HepG2 (cell line): ENCODE measurements around the gene ANKRD65. TPM values are rescaled to one million over a fixed set of nuclear protein-coding genes. Genes with fewer than 3 reads are reported as not detected.

ENCODE experiments used
- BCL6 ChIP-seq: IDR thresholded peaks from 2 replicates; pipeline ENCODE4 v1.6.1; 2016; ENCODE audit warnings: missing genetic modification reagents, missing compliant biosample characterization
- BORCS8-MEF2B ChIP-seq: sonication (generic); formaldehyde crosslinking; IDR thresholded peaks from 2 replicates; pipeline ENCODE4 v1.8.0; 2022; ENCODE audit warnings: mild to moderate bottlenecking, missing genetic modification reagents
- ELF1 ChIP-seq: sonication (generic); formaldehyde crosslinking; IDR thresholded peaks from 2 replicates; pipeline ENCODE4 v1.4.0; 2020; ENCODE audit warnings: missing genetic modification reagents
- EP300 ChIP-seq, 3 experiments: sonication (generic) in 1 of 3; formaldehyde crosslinking in 1 of 3; IDR thresholded peaks; 2 replicates each; pipeline versions ENCODE4 v1.5.1 to v1.6.1; 2011 to 2020; ENCODE audit warnings: low read depth in 2 of 3, low read length in 2 of 3, borderline replicate concordance in 1 of 3, improper control_type of control experiment in 1 of 3, mild to moderate bottlenecking in 1 of 3, missing genetic modification reagents in 1 of 3, moderate library complexity in 1 of 3
- FUBP1 ChIP-seq: sonication (generic); formaldehyde crosslinking; IDR thresholded peaks from 2 replicates; pipeline ENCODE4 v1.5.1; 2020; ENCODE audit warnings: missing genetic modification reagents, mild to moderate bottlenecking, borderline replicate concordance
- JUND ChIP-seq: sonication (generic); formaldehyde crosslinking; IDR thresholded peaks from 2 replicates; pipeline ENCODE4 v1.8.0; 2022; ENCODE audit warnings: mild to moderate bottlenecking, missing genetic modification reagents
- MTF1 ChIP-seq: sonication (generic); formaldehyde crosslinking; IDR thresholded peaks from 2 replicates; pipeline ENCODE4 v1.5.0; 2020; ENCODE audit warnings: missing genetic modification reagents
- MYC ChIP-seq: sonication (generic); formaldehyde crosslinking; IDR thresholded peaks from 2 replicates; pipeline ENCODE4 v1.9.0; 2021; ENCODE audit warnings: missing genetic modification reagents, borderline replicate concordance
- PAWR ChIP-seq: sonication (generic); formaldehyde crosslinking; IDR thresholded peaks from 2 replicates; pipeline ENCODE4 v1.4.0; 2020; ENCODE audit warnings: missing genetic modification reagents, mild to moderate bottlenecking, borderline replicate concordance
- PHB2 ChIP-seq: fragments of 450-650 bp; IDR thresholded peaks from 2 replicates; pipeline ENCODE4 v1.6.1; 2018; ENCODE audit not compliant: partially characterized antibody
- REPIN1 ChIP-seq: sonication (generic); formaldehyde crosslinking; IDR thresholded peaks from 2 replicates; pipeline ENCODE4 v1.8.0; 2022; ENCODE audit warnings: missing genetic modification reagents, low read depth, mild to moderate bottlenecking, borderline replicate concordance
- RFXAP ChIP-seq: sonication (generic); formaldehyde crosslinking; IDR thresholded peaks from 2 replicates; pipeline ENCODE4 v1.4.0; 2020; ENCODE audit warnings: missing genetic modification reagents, borderline replicate concordance
- TEAD2 ChIP-seq: sonication (generic); formaldehyde crosslinking; IDR thresholded peaks from 2 replicates; pipeline ENCODE4 v1.9.0; 2021; ENCODE audit warnings: missing genetic modification reagents
- ZC3H13 ChIP-seq: sonication (generic); formaldehyde crosslinking; IDR thresholded peaks from 2 replicates; pipeline ENCODE4 v1.8.1; 2023; ENCODE audit warnings: mild to moderate bottlenecking, missing genetic modification reagents, moderate library complexity
- ZNF143 ChIP-seq: sonication (generic); formaldehyde crosslinking; IDR thresholded peaks from 2 replicates; pipeline ENCODE4 v1.4.0; 2020; ENCODE audit warnings: missing genetic modification reagents
- ZNF430 ChIP-seq: sonication (generic); formaldehyde crosslinking; IDR thresholded peaks from 2 replicates; pipeline ENCODE4 v1.9.0; 2021; ENCODE audit warnings: mild to moderate bottlenecking, missing genetic modification reagents
- ZNF460 ChIP-seq: sonication (generic); formaldehyde crosslinking; IDR thresholded peaks from 2 replicates; pipeline ENCODE4 v1.5.1; 2020; ENCODE audit warnings: missing genetic modification reagents, mild to moderate bottlenecking, borderline replicate concordance
- ZNF598 ChIP-seq: sonication (generic); formaldehyde crosslinking; IDR thresholded peaks from 2 replicates; pipeline ENCODE4 v1.5.1; 2020; ENCODE audit warnings: mild to moderate bottlenecking, missing genetic modification reagents, borderline replicate concordance
- ZNF672 ChIP-seq: sonication (generic); formaldehyde crosslinking; IDR thresholded peaks from 2 replicates; pipeline ENCODE4 v1.8.1; 2022; ENCODE audit warnings: missing genetic modification reagents
- polyA plus RNA-seq, 8 experiments: library from polyadenylated mRNA; depleted of rRNA in 3 of 8; stranded (reverse) in 7 of 8; unstranded in 1 of 8; fragments of >200 nt; fragmentation: Illumina TruSeq in 4 of 8; extraction: Trizol in 4 of 8; gene quantifications; 2 replicates each; pipeline versions ENCODE4 v1.2.1 to v1.2.3, GENCODE V29; 2011 to 2016; ENCODE audit warnings: low read depth in 4 of 8, missing spikeins in 1 of 8, mixed read lengths in 1 of 8; ENCODE audit not compliant: insufficient read depth in 1 of 8
- total RNA-seq, 5 experiments: library from RNA; depleted of rRNA; stranded (reverse); fragments of >200 nt; fragmentation: Illumina TruSeq; extraction: Trizol; gene quantifications; 2 replicates each; pipeline ENCODE4 v1.2.3, GENCODE V29; 2016; ENCODE audit warnings: low read depth in 1 of 5
- TF ChIP-seq, protein P1 (sequence below): sonication (generic); formaldehyde crosslinking; IDR thresholded peaks from 2 replicates; pipeline ENCODE4 v1.5.0; 2020; ENCODE audit warnings: mild to moderate bottlenecking, missing genetic modification reagents
- TF ChIP-seq, protein P2 (sequence below): sonication (generic); formaldehyde crosslinking; IDR thresholded peaks from 2 replicates; pipeline ENCODE4 v1.4.0; 2020; ENCODE audit warnings: mild to moderate bottlenecking, missing genetic modification reagents

Gene ANKRD65
- total and polyA plus RNA-seq, 2 of the 13 experiments (the other 11 are each of a cell fraction or from before 2014, with no cell fraction given): 12.1 to 30.1 TPM

DNA sequence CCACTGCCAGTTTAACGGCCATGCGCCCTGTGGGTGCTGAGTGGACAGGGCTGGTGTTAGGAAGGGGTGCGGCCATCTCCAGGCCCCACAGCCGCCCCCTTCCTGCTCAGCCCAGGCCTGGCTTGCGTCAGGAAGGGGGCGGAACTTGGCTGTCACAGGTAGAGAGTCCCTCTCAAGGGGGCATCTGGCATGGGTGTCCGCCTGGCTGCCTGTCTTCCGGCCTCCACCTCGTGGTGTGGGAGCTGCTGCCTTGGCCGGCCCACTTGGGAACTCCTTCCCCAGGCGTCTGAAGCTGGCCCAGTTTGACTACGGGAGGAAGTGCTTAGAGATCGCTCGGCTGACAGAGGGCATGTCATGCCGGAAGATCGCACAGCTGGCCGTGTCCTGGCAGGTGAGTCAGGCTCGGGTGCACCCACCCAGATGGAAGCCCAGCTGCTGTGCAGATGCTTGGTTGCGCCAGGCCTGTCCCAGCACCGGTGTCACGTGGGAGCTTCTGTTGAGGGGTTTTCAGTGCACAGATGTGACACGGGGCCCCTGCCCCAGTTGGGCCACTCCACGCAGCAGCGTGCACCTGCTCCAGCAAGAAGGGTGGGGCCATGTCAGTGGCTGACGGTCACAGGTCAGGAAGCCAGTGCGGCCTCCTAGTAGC lies 41.4 kb upstream of the ANKRD65 start (continued):
- TF ChIP-seq ZNF430 (no peak), REPIN1 (CRISPR knock-in tag) (no peak), MYC (CRISPR knock-in tag) (0 out of 2 replicates have a peak, but pooled peaks have one; percentile 19), TEAD2 (CRISPR knock-in tag) (no peak), ZNF460 (CRISPR knock-in tag) (no peak), ZC3H13 (CRISPR knock-in tag) (no peak), BORCS8-MEF2B (CRISPR knock-in tag) (no peak), ZNF143 (CRISPR knock-in tag) (no peak), ZNF672 (no peak), ZNF598 (CRISPR knock-in tag) (no peak), EP300 (IDR thresholded peaks at IDR 0.05; ENCODE audit: low read depth in 2 of 2, low read length in 2 of 2) (no peak), EP300 (CRISPR knock-in tag; IDR thresholded peaks at IDR 0.05; ENCODE audit: borderline replicate concordance) (no peak), JUND (no peak), ELF1 (CRISPR knock-in tag) (peak; percentile 61; the same call in 1 of the 2 replicates), PHB2 (no peak), FUBP1 (CRISPR knock-in tag) (no peak), PAWR (no peak), MTF1 (no peak), RFXAP (no peak), BCL6 (CRISPR knock-in tag) (no peak)
- TF ChIP-seq, protein P1, sequence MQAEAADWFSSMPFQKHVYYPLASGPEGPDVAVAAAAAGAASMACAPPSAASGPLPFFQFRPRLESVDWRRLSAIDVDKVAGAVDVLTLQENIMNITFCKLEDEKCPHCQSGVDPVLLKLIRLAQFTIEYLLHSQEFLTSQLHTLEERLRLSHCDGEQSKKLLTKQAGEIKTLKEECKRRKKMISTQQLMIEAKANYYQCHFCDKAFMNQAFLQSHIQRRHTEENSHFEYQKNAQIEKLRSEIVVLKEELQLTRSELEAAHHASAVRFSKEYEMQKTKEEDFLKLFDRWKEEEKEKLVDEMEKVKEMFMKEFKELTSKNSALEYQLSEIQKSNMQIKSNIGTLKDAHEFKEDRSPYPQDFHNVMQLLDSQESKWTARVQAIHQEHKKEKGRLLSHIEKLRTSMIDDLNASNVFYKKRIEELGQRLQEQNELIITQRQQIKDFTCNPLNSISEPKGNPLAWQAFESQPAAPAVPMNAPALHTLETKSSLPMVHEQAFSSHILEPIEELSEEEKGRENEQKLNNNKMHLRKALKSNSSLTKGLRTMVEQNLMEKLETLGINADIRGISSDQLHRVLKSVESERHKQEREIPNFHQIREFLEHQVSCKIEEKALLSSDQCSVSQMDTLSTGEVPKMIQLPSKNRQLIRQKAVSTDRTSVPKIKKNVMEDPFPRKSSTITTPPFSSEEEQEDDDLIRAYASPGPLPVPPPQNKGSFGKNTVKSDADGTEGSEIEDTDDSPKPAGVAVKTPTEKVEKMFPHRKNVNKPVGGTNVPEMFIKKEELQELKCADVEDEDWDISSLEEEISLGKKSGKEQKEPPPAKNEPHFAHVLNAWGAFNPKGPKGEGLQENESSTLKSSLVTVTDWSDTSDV (CRISPR knock-in tag): no peak
- TF ChIP-seq, protein P2, sequence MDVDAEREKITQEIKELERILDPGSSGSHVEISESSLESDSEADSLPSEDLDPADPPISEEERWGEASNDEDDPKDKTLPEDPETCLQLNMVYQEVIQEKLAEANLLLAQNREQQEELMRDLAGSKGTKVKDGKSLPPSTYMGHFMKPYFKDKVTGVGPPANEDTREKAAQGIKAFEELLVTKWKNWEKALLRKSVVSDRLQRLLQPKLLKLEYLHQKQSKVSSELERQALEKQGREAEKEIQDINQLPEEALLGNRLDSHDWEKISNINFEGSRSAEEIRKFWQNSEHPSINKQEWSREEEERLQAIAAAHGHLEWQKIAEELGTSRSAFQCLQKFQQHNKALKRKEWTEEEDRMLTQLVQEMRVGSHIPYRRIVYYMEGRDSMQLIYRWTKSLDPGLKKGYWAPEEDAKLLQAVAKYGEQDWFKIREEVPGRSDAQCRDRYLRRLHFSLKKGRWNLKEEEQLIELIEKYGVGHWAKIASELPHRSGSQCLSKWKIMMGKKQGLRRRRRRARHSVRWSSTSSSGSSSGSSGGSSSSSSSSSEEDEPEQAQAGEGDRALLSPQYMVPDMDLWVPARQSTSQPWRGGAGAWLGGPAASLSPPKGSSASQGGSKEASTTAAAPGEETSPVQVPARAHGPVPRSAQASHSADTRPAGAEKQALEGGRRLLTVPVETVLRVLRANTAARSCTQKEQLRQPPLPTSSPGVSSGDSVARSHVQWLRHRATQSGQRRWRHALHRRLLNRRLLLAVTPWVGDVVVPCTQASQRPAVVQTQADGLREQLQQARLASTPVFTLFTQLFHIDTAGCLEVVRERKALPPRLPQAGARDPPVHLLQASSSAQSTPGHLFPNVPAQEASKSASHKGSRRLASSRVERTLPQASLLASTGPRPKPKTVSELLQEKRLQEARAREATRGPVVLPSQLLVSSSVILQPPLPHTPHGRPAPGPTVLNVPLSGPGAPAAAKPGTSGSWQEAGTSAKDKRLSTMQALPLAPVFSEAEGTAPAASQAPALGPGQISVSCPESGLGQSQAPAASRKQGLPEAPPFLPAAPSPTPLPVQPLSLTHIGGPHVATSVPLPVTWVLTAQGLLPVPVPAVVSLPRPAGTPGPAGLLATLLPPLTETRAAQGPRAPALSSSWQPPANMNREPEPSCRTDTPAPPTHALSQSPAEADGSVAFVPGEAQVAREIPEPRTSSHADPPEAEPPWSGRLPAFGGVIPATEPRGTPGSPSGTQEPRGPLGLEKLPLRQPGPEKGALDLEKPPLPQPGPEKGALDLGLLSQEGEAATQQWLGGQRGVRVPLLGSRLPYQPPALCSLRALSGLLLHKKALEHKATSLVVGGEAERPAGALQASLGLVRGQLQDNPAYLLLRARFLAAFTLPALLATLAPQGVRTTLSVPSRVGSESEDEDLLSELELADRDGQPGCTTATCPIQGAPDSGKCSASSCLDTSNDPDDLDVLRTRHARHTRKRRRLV (CRISPR knock-in tag): no peak
